ENCODE measurements around the gene BCR. TPM values are rescaled to one million over a fixed set of nuclear protein-coding genes. Genes with fewer than 3 reads are reported as not detected.

The BCR gene
- total RNA-seq, 1 donor from 2014 or later, result 30.0 TPM

DNA sequence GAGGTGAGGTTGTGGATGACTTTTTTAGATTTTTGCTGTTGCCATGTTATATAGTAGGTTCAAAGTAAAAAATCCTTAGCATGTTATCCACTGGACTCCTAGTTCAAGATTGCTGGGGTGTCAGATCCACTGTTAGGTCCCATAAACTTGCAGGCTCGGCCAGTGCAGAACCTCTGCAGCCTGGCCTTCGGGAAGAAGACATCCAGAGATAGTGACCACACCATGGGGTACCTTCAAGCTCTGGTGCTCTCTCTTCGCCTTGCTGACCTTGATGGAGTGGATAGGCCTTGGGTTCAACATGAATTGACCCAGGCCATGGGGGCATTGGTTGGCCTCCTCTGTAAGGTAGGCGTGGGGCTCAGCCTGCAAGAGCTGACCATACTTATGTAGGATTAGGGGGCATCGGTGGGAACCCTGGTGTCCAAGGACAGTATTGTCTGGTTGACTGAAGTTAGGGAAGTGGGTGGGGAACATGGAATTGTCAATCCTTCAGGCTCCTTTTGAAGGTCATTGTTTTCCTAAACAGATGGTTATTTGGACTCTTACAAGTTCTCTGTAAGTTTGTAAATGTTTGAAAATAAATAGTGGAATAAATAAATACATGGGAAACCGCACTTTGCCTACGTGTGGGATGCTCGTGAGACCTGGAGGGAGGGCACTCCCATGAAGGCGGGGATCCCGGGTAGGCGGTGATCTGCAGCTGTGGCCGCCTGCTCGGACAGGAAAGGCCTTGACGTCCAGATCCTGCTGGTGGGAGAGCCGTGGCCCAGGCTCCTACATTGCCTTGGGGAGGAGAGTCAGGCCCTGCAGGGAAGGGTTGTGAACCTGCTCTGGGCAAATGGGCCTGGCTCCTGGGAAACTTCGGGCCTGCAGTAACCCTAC lies 37.1 kb downstream of the BCR start:
- TF ChIP-seq, protein P1, sequence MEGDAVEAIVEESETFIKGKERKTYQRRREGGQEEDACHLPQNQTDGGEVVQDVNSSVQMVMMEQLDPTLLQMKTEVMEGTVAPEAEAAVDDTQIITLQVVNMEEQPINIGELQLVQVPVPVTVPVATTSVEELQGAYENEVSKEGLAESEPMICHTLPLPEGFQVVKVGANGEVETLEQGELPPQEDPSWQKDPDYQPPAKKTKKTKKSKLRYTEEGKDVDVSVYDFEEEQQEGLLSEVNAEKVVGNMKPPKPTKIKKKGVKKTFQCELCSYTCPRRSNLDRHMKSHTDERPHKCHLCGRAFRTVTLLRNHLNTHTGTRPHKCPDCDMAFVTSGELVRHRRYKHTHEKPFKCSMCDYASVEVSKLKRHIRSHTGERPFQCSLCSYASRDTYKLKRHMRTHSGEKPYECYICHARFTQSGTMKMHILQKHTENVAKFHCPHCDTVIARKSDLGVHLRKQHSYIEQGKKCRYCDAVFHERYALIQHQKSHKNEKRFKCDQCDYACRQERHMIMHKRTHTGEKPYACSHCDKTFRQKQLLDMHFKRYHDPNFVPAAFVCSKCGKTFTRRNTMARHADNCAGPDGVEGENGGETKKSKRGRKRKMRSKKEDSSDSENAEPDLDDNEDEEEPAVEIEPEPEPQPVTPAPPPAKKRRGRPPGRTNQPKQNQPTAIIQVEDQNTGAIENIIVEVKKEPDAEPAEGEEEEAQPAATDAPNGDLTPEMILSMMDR (IDR thresholded peaks at IDR 0.05), result no peak
- peak; percentile 70 for DNase-seq (ENCODE audit: low spot score)
- Mint-ChIP-seq H3K4me3 (ENCODE audit: unreplicated experiment) (no peak overlapping the region), H3K36me3 (ENCODE audit: low read depth) (no peaks in the 10 kb centered on the region), H3K27ac (ENCODE audit: unreplicated experiment) (no peak overlapping the region), H3K9me3 (ENCODE audit: low read depth) (no peaks in the 10 kb centered on the region), H3K27me3 (ENCODE audit: low read depth) (no peaks in the 10 kb centered on the region), H3K4me1 (ENCODE audit: low read depth) (peaks cover 42% of the 10 kb centered on the region)

DNA sequence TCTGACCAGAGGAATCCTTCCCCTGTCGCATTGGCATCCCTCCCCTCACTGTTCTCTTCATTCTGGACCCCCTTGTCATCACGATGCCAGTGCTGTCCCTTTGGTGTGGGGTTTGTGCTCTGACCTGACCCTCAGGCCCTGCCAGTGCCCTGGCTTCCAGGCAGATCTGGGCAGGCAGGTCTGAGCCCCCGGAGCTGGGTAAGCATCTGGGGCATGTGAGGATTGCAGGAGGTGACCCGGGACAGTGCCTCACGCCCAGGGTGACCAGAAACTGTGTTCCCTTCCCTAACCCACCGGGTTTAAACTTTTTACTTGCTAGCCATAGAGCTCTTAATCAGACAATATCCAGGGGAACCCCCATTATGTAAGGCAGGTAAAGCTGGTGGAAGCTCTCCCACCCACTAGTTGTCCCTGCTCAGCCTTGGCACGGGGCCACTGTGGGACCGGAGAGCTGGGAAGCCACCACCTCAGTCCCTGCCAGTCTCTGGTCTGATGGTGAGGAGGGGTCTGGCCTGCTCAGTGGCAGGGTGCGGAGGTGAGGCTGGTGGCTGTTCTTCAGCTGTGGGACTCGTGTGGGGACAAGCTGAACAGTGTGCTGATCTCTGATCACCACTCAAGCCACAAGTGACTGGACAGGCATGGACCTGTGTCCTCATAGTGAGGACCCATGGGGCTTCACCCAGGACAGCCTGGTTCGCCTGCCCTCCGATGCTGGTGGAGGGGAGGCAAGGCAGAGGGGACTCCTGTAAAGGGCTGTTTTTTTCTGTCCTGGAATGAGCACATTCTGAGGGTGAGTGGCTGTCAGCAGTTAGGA lies 38.0 kb downstream of the BCR start:
- Mint-ChIP-seq H3K27ac (ENCODE audit: unreplicated experiment) (peak overlapping the region; percentile 89), H3K4me3 (ENCODE audit: unreplicated experiment) (peak overlapping the region; percentile 48), H3K9me3 (ENCODE audit: low read depth) (no peaks in the 10 kb centered on the region), H3K36me3 (ENCODE audit: low read depth) (no peaks in the 10 kb centered on the region), H3K4me1 (ENCODE audit: low read depth) (peaks cover 42% of the 10 kb centered on the region), H3K27me3 (ENCODE audit: low read depth) (no peaks in the 10 kb centered on the region)
- TF ChIP-seq, protein P1 (IDR thresholded peaks at IDR 0.05), result no peak
- DNase-seq (ENCODE audit: low spot score), result peak; percentile 70

DNA sequence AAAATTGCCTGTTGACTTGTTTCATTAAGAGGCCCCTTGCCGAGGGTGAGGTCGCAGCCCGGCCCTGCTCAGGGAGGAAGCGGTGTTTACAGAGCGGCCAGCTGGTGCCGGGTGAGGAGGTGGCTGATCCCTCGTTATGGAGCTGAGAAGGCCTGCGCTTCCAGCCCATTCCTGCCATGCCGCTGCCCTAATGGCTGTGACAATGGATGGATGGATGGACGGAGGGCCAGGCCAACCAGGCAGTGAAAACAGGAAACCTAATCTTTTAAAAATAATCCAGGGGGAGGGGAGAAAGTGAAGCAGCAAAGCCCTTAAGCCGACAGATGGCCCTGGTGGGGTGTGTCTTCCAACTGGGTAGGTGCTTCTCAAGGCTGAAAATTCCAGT lies 38.5 kb downstream of the BCR start:
- DNase-seq (ENCODE audit: low spot score), result peak; percentile 79
- Mint-ChIP-seq H3K36me3 (ENCODE audit: low read depth) (no peaks in the 10 kb centered on the region), H3K27me3 (ENCODE audit: low read depth) (no peaks in the 10 kb centered on the region), H3K9me3 (ENCODE audit: low read depth) (no peaks in the 10 kb centered on the region), H3K4me1 (ENCODE audit: low read depth) (peaks cover 45% of the 10 kb centered on the region), H3K4me3 (ENCODE audit: unreplicated experiment) (peak overlapping the region; percentile 48), H3K27ac (ENCODE audit: unreplicated experiment) (peak overlapping the region; percentile 89)
- TF ChIP-seq, protein P1 (IDR thresholded peaks at IDR 0.05), result peak; percentile 15

DNA sequence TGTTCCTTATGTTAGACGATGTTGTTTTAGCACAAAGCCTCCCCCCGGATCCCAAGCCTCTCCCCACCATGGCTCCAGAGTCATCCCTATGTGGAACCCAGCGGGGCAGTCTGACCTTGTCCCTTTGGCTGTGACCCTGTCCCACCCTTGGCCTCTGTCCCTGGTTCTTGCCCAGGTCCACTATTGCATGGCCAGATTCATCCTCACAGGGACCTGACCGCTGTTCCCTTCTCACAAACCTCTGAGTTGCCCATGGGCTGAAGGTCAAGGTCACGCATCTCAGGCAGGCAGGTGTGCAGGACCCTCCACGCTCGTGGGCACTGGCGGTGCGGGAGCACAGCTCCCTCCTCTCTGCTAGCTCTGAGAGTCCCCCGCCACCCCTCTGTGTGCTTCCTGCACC lies 39.0 kb downstream of the BCR start:
- TF ChIP-seq, protein P1 (IDR thresholded peaks at IDR 0.05), result no peak
- peak overlapping the region; percentile 89 for H3K27ac Mint-ChIP-seq (ENCODE audit: unreplicated experiment)
- H3K27me3 Mint-ChIP-seq (ENCODE audit: low read depth), result no peaks in the 10 kb centered on the region
- peaks cover 47% of the 10 kb centered on the region for H3K4me1 Mint-ChIP-seq (ENCODE audit: low read depth)
- H3K4me3 Mint-ChIP-seq (ENCODE audit: unreplicated experiment), result peak overlapping the region; percentile 48
- no peak for DNase-seq (ENCODE audit: low spot score)
- no peaks in the 10 kb centered on the region for H3K36me3 Mint-ChIP-seq (ENCODE audit: low read depth)
- no peaks in the 10 kb centered on the region for H3K9me3 Mint-ChIP-seq (ENCODE audit: low read depth)

DNA sequence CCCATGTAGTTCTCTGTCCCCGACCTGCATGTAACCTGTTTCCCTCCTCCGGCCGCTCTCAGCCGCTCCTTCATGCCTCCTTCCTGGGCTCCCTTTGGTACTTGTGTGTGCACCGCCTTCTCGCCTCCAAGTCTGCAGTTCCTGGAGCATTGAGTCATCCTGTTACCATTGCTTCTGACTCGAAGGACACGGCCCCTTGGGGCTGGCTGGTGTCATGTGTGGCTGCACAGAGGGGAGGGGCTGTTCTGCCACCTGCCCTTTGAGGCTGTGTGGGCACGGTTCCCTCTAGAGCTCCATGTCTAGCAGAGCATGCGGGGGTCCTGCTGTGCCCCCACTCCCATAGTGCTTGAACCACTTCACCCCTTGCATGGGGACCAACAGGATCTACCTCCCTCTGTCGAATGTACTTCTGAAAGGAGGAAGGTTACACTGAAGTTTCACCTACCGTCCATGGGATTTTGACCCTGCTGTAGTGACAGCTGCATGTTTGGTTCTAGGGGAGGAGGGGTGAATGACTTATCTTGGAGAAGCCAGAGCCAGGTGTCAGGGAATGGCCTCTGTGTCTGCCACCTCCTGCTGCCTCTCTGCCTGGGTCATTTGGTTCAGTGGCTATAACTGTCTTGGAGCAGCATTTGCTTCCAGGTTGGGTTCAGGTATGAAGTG lies 39.6 kb downstream of the BCR start:
- Mint-ChIP-seq H3K4me1 (ENCODE audit: low read depth) (peaks cover 50% of the 10 kb centered on the region), H3K27me3 (ENCODE audit: low read depth) (no peaks in the 10 kb centered on the region), H3K27ac (ENCODE audit: unreplicated experiment) (peak overlapping the region; percentile 67), H3K4me3 (ENCODE audit: unreplicated experiment) (no peak overlapping the region), H3K36me3 (ENCODE audit: low read depth) (no peaks in the 10 kb centered on the region), H3K9me3 (ENCODE audit: low read depth) (no peaks in the 10 kb centered on the region)
- DNase-seq (ENCODE audit: low spot score), result peak; percentile 66
- TF ChIP-seq, protein P1 (IDR thresholded peaks at IDR 0.05), result no peak
